HEK293T (cell line): ENCODE data around the gene FAM89A.

Experiments used
- ARNT ChIP-seq: fragments of 450-650 bp; IDR thresholded peaks from 2 replicates; pipeline ENCODE4 v1.6.1; 2017; ENCODE audit warnings: mild to moderate bottlenecking
- BHLHE40 ChIP-seq: fragments of 450-650 bp; IDR thresholded peaks from 2 replicates; pipeline ENCODE4 v1.6.1; 2016; ENCODE audit warnings: mild to moderate bottlenecking, moderate library complexity, borderline replicate concordance
- FOXA1 ChIP-seq: fragments of 450-650 bp; IDR thresholded peaks from 2 replicates; pipeline ENCODE4 v1.6.1; 2016; ENCODE audit warnings: mild to moderate bottlenecking
- FOXK2 ChIP-seq: fragments of 450-650 bp; IDR thresholded peaks from 2 replicates; pipeline ENCODE4 v1.6.1; 2016; ENCODE audit warnings: mild to moderate bottlenecking
- FOXM1 ChIP-seq: fragments of 450-650 bp; IDR thresholded peaks from 2 replicates; pipeline ENCODE4 v1.6.1; 2017; ENCODE audit warnings: mild to moderate bottlenecking, borderline replicate concordance
- HDGF ChIP-seq: fragments of 450-650 bp; IDR thresholded peaks from 2 replicates; pipeline ENCODE4 v1.6.1; 2017; ENCODE audit warnings: antibody characterized with exemption, borderline replicate concordance
- L3MBTL2 ChIP-seq: fragments of 450-650 bp; conservative IDR thresholded peaks from 2 replicates; pipeline ENCODE4 v1.6.1; 2016; ENCODE audit warnings: mild to moderate bottlenecking
- LEF1 ChIP-seq: fragments of 450-650 bp; IDR thresholded peaks from 2 replicates; pipeline ENCODE4 v1.6.1; 2017; ENCODE audit warnings: mild to moderate bottlenecking, borderline replicate concordance
- NFRKB ChIP-seq: fragments of 450-650 bp; IDR thresholded peaks from 2 replicates; pipeline ENCODE4 v1.6.1; 2016; ENCODE audit warnings: mild to moderate bottlenecking, moderate library complexity
- SP1 ChIP-seq: fragments of 450-650 bp; IDR thresholded peaks from 2 replicates; pipeline ENCODE4 v1.6.1; 2017
- TARDBP ChIP-seq: fragments of 450-650 bp; IDR thresholded peaks from 2 replicates; pipeline ENCODE4 v1.6.1; 2016
- TF ChIP-seq, protein P1 (sequence below): fragments of 450-650 bp; IDR thresholded peaks from 2 replicates; pipeline ENCODE4 v1.6.1; 2016

GRCh38 chr1:231058416-231059109 lies 18.5 kb upstream of the FAM89A start:
- no peak for TF ChIP-seq BHLHE40
- no peak for TF ChIP-seq ARNT
- TF ChIP-seq FOXA1: no peak
- TF ChIP-seq SP1: no peak
- no peak for TF ChIP-seq TARDBP
- no peak for TF ChIP-seq FOXM1
- TF ChIP-seq L3MBTL2: no peak
- TF ChIP-seq, protein P1, sequence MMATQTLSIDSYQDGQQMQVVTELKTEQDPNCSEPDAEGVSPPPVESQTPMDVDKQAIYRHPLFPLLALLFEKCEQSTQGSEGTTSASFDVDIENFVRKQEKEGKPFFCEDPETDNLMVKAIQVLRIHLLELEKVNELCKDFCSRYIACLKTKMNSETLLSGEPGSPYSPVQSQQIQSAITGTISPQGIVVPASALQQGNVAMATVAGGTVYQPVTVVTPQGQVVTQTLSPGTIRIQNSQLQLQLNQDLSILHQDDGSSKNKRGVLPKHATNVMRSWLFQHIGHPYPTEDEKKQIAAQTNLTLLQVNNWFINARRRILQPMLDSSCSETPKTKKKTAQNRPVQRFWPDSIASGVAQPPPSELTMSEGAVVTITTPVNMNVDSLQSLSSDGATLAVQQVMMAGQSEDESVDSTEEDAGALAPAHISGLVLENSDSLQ: no peak
- TF ChIP-seq HDGF: no peak
- no peak for TF ChIP-seq LEF1
- no peak for TF ChIP-seq NFRKB
- no peak for TF ChIP-seq FOXK2
